Neural progenitor cell (in vitro differentiated cells): ENCODE data around the gene PHC1. TPM values are rescaled to one million over a fixed set of nuclear protein-coding genes. Genes with fewer than 3 reads are reported as not detected.
"Not testable (repeated sequence)": the region's sequence is repeated elsewhere in the genome, so short reads cannot be mapped to it uniquely, and the experiment has no call there.

Experiments
- DNase-seq: peaks from one replicate; pipeline ENCODE4 v3.0.0-alpha.2; 2016; ENCODE audit warnings: low spot score
- H2AFZ ChIP-seq: fragments of 200-600 bp; sonication (generic); replicated peaks from 2 replicates; pipeline ENCODE4 v1.6.1; 2016; ENCODE audit warnings: antibody characterized with exemption
- H3F3A ChIP-seq: fragments of 200-600 bp; sonication (generic); 2 replicates; pipeline ENCODE4 v1.6.1; 2016; ENCODE audit warnings: antibody characterized with exemption, low read depth
- H3K27ac ChIP-seq: fragments of 200-600 bp; sonication (generic); 2 replicates; pipeline ENCODE4 v1.5.1; 2016; ENCODE audit warnings: mild to moderate bottlenecking
- H3K27me3 ChIP-seq: fragments of 200-600 bp; sonication (generic); 2 replicates; pipeline ENCODE4 v1.6.1; 2016; ENCODE audit warnings: mild to moderate bottlenecking, moderate library complexity
- H3K36me3 ChIP-seq: fragments of 200-600 bp; sonication (generic); 2 replicates; pipeline ENCODE4 v1.5.1; 2016
- H3K4me1 ChIP-seq: fragments of 200-600 bp; sonication (generic); 2 replicates; pipeline ENCODE4 v1.6.1; 2016; ENCODE audit warnings: mixed run types
- H3K4me2 ChIP-seq: fragments of 200-600 bp; sonication (generic); 2 replicates; pipeline ENCODE4 v1.6.1; 2016
- H3K4me3 ChIP-seq: fragments of 200-600 bp; sonication (generic); 2 replicates; pipeline ENCODE4 v1.5.1; 2016
- H3K79me2 ChIP-seq: fragments of 200-600 bp; sonication (generic); 2 replicates; pipeline ENCODE4 v1.6.1; 2016; ENCODE audit warnings: low read depth
- H3K9ac ChIP-seq: fragments of 200-600 bp; sonication (generic); 2 replicates; pipeline ENCODE4 v1.6.1; 2016
- H3K9me3 ChIP-seq: fragments of 200-600 bp; sonication (generic); 2 replicates; pipeline ENCODE4 v1.5.1; 2016; ENCODE audit warnings: low read depth
- H4K20me1 ChIP-seq: fragments of 200-600 bp; sonication (generic); 2 replicates; pipeline ENCODE4 v1.6.1; 2016; ENCODE audit warnings: low read depth
- H3K27ac Mint-ChIP-seq: 3 replicates; pipeline ENCODE4 v1.8.0; 2021; ENCODE audit warnings: mixed read lengths
- H3K27me3 Mint-ChIP-seq: 2 replicates; pipeline ENCODE4 v1.8.0; 2022; ENCODE audit warnings: low read depth, mild to moderate bottlenecking, inconsistent platforms, moderate library complexity, mixed read lengths; ENCODE audit not compliant: insufficient read depth
- H3K36me3 Mint-ChIP-seq: 3 replicates; pipeline ENCODE4 v1.8.0; 2021; ENCODE audit warnings: mixed read lengths
- H3K4me1 Mint-ChIP-seq: 3 replicates; pipeline ENCODE4 v1.8.0; 2021; ENCODE audit warnings: mixed read lengths
- H3K4me3 Mint-ChIP-seq: 3 replicates; pipeline ENCODE4 v1.8.0; 2021; ENCODE audit warnings: mild to moderate bottlenecking, moderate library complexity, mixed read lengths
- H3K9me3 Mint-ChIP-seq: 3 replicates; pipeline ENCODE4 v1.8.0; 2020; ENCODE audit warnings: mixed read lengths
- EZH2 ChIP-seq: fragments of 200-600 bp; sonication (generic); IDR thresholded peaks from 2 replicates; pipeline ENCODE4 v1.6.1; 2017; ENCODE audit warnings: antibody characterized with exemption, mild to moderate bottlenecking, moderate library complexity
- EZH2phosphoT487 ChIP-seq: fragments of 200-600 bp; sonication (generic); IDR thresholded peaks from 2 replicates; pipeline ENCODE4 v1.6.1; 2017; ENCODE audit warnings: antibody characterized with exemption
- total RNA-seq: library from RNA; depleted of rRNA; stranded (reverse); fragments of >200 nt; gene quantifications from 2 replicates; pipeline ENCODE4 v1.2.3, GENCODE V29; 2015; ENCODE audit warnings: low replicate concordance
- TF ChIP-seq, protein P1 (sequence below): fragments of 200-600 bp; sonication (generic); IDR thresholded peaks from 2 replicates; pipeline ENCODE4 v1.5.1; 2017; ENCODE audit warnings: antibody characterized with exemption, mild to moderate bottlenecking

Gene PHC1
- total RNA-seq, 1 donor from 2014 or later: 62.7 TPM

DNA sequence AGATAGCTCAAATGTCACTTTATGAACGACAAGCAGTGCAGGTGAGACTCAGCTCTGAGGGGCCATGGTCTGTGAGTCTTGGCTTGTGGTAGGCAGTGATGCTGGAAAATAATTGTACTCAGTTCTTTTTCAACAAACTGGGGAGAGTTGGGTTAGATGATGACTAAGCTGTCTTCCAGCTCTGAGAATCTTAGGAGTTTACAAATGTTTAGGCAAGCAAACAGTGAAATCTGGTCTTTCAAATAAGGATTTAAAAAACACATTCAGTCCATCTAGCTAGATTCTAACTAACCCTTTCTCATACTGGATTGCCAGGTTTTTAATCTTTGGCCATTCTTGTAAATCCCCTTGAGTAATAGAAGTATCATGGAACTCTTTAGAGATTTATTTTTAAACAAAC, 3.4 kb downstream of the PHC1 start:
- Histone ChIP-seq H3F3A (peaks cover 36% of the 10 kb centered on the region), H3K4me1 (peaks cover 36% of the 10 kb centered on the region), H2AFZ (no peak overlapping the region), H3K4me2 (no peak overlapping the region), H3K27ac (no peak overlapping the region), H3K27me3 (no peaks in the 10 kb centered on the region), H3K9ac (no peak overlapping the region), H3K36me3 (peaks cover 8% of the 10 kb centered on the region), H3K4me3 (no peak overlapping the region), H3K9me3 (no peaks in the 10 kb centered on the region), H4K20me1 (peaks cover 16% of the 10 kb centered on the region), H3K79me2 (peaks cover 55% of the 10 kb centered on the region)
- Mint-ChIP-seq H3K4me1 (peaks cover 8% of the 10 kb centered on the region), H3K27me3 (no peaks in the 10 kb centered on the region), H3K36me3 (peaks cover 19% of the 10 kb centered on the region), H3K9me3 (no peaks in the 10 kb centered on the region), H3K4me3 (no peak overlapping the region), H3K27ac (no peak overlapping the region)
- DNase-seq: no peak
- TF ChIP-seq EZH2phosphoT487 (no peak), EZH2 (no peak)
- TF ChIP-seq, protein P1, sequence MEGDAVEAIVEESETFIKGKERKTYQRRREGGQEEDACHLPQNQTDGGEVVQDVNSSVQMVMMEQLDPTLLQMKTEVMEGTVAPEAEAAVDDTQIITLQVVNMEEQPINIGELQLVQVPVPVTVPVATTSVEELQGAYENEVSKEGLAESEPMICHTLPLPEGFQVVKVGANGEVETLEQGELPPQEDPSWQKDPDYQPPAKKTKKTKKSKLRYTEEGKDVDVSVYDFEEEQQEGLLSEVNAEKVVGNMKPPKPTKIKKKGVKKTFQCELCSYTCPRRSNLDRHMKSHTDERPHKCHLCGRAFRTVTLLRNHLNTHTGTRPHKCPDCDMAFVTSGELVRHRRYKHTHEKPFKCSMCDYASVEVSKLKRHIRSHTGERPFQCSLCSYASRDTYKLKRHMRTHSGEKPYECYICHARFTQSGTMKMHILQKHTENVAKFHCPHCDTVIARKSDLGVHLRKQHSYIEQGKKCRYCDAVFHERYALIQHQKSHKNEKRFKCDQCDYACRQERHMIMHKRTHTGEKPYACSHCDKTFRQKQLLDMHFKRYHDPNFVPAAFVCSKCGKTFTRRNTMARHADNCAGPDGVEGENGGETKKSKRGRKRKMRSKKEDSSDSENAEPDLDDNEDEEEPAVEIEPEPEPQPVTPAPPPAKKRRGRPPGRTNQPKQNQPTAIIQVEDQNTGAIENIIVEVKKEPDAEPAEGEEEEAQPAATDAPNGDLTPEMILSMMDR: no peak

DNA sequence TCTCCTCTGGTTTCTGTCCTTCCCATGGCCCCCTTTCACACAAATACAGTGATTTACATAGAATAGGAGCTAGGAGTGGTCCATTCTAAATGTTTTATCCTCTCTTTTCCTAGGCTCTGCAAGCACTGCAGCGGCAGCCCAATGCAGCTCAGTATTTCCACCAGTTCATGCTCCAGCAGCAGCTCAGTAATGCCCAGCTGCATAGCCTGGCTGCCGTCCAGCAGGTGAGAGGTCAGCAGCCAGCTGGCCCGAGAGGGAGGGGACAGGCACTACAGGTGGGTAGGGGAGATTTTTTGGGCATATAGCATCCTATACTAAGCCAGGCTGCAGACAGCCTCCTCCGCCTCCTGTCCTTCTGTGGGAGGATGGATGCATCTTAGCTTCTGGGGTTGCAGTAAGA, 5.3 kb downstream of the PHC1 start:
- not testable (repeated sequence) for H3K9me3 ChIP-seq, H3K4me3 Mint-ChIP-seq, H3K4me3 ChIP-seq, H3K27me3 ChIP-seq, H3K9me3 Mint-ChIP-seq, H3K27ac ChIP-seq, H3K4me1 Mint-ChIP-seq, H3K27ac Mint-ChIP-seq, H3K9ac ChIP-seq, H2AFZ ChIP-seq, H3K4me2 ChIP-seq, H3K27me3 Mint-ChIP-seq, DNase-seq
- Histone ChIP-seq H3F3A (peaks cover 20% of the 10 kb centered on the region), H4K20me1 (peaks cover 16% of the 10 kb centered on the region), H3K79me2 (peaks cover 59% of the 10 kb centered on the region), H3K36me3 (peaks cover 10% of the 10 kb centered on the region), H3K4me1 (peaks cover 30% of the 10 kb centered on the region)
- H3K36me3 Mint-ChIP-seq: peaks cover 30% of the 10 kb centered on the region

DNA sequence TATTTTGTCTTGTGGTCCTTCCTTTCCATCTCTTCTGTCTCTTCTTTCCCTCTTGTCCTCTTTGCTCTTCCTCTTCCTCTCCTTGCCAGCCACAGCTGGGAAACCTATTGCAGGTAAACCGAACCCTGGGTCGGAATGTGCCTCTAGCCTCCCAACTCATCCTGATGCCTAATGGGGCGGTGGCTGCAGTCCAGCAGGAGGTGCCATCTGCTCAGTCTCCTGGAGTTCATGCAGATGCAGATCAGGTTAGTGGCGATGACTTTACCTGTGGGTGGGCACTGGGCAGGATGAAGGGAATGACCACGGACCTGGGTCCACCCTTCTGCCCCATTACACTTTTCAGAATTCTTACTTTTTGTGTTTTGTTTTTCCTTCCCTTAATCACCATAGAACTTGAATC, 8.2 kb downstream of the PHC1 start:
- H2AFZ ChIP-seq: no peak overlapping the region
- H3K36me3 ChIP-seq: peaks cover 10% of the 10 kb centered on the region
- TF ChIP-seq, protein P1: no peak
- peaks cover 38% of the 10 kb centered on the region for H3K79me2 ChIP-seq
- no peak overlapping the region for H3K27ac ChIP-seq
- H3K4me3 Mint-ChIP-seq: no peak overlapping the region
- DNase-seq: no peak
- no peaks in the 10 kb centered on the region for H3K9me3 Mint-ChIP-seq
- no peak overlapping the region for H3K4me2 ChIP-seq
- peaks cover 30% of the 10 kb centered on the region for H3K36me3 Mint-ChIP-seq
- H3K9ac ChIP-seq: no peak overlapping the region
- no peaks in the 10 kb centered on the region for H3K27me3 Mint-ChIP-seq
- H3K4me1 Mint-ChIP-seq: peaks cover 3% of the 10 kb centered on the region
- H3K9me3 ChIP-seq: no peaks in the 10 kb centered on the region
- H4K20me1 ChIP-seq: no peaks in the 10 kb centered on the region
- H3F3A ChIP-seq: peaks cover 16% of the 10 kb centered on the region
- H3K4me1 ChIP-seq: peaks cover 11% of the 10 kb centered on the region
- no peak overlapping the region for H3K27ac Mint-ChIP-seq
- no peaks in the 10 kb centered on the region for H3K27me3 ChIP-seq
- H3K4me3 ChIP-seq: no peak overlapping the region

DNA sequence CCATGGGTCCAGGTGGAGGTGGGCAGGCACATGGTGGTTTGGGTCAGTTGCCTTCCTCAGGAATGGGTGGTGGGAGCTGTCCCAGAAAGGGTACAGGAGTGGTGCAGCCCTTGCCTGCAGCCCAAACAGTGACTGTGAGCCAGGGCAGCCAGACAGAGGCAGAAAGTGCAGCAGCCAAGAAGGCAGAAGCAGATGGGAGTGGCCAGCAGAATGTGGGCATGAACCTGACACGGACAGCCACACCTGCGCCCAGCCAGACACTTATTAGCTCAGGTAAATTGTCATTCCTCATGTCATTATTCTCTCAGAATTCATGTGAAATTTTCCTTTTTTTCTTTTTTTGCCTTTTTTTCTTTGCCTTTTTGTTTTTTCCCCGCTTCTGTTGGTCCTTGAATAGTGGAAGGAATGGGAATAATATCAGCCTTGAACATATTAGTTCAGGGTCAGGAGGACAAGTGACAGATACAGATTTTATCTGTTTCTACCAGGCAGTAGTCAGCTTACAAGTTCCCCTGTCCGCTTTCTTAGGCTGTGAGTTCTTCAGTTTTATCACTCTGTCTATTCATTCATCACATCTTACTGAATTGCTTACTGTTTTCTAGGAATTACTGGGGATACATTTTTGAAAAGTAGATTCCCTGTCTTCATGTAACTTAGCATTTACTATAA, 16.5 kb downstream of the PHC1 start:
- H3K27me3 ChIP-seq, H3K4me1 ChIP-seq, H3K9me3 Mint-ChIP-seq, H4K20me1 ChIP-seq, H3K36me3 ChIP-seq, H3K27ac ChIP-seq, H3K27ac Mint-ChIP-seq, H2AFZ ChIP-seq, DNase-seq, H3K27me3 Mint-ChIP-seq, H3K9ac ChIP-seq, H3K9me3 ChIP-seq, H3K4me3 ChIP-seq, H3K4me2 ChIP-seq, H3K79me2 ChIP-seq, H3F3A ChIP-seq, H3K4me3 Mint-ChIP-seq, H3K4me1 Mint-ChIP-seq: not testable (repeated sequence)
- peaks cover 24% of the 10 kb centered on the region for H3K36me3 Mint-ChIP-seq

DNA sequence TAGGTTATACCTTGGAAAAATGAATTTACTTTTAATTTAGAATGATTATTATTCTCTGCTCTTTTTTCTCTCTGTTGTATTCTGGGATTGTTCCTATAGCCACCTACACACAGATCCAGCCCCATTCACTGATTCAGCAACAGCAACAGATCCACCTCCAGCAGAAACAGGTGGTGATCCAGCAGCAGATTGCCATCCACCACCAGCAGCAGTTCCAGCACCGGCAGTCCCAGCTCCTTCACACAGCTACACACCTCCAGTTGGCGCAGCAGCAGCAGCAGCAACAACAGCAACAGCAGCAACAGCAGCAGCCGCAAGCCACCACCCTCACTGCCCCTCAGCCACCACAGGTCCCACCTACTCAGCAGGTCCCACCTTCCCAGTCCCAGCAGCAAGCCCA, 18.2 kb downstream of the PHC1 start:
- not testable (repeated sequence) for H3K36me3 ChIP-seq, DNase-seq, H3K27me3 ChIP-seq, H3K9me3 ChIP-seq, H3K27me3 Mint-ChIP-seq, H3K79me2 ChIP-seq, H3F3A ChIP-seq, H3K4me3 Mint-ChIP-seq, H4K20me1 ChIP-seq, H3K27ac ChIP-seq, H3K9me3 Mint-ChIP-seq, H3K4me2 ChIP-seq, H3K4me3 ChIP-seq, H3K4me1 ChIP-seq, H3K9ac ChIP-seq, H3K27ac Mint-ChIP-seq, H2AFZ ChIP-seq, H3K4me1 Mint-ChIP-seq
- peaks cover 34% of the 10 kb centered on the region for H3K36me3 Mint-ChIP-seq

DNA sequence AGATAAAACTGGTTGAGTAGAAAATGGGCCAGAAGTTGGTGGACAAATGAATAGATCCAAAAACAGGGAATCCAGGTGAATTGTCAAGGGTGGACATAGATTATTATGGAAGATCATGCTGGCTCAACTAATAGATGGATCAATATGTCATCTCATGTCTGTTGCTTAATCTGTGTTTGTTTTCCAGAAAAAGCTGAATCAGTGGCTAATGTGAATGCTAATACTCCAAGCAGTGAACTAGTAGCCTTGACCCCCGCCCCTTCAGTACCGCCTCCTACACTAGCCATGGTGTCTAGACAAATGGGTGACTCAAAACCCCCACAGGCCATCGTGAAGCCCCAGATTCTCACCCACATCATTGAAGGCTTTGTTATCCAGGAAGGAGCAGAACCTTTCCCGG, 19.8 kb downstream of the PHC1 start:
- not testable (repeated sequence) for H3K27ac ChIP-seq, H3K27ac Mint-ChIP-seq, H3K4me1 Mint-ChIP-seq, H3K27me3 ChIP-seq, H3K4me2 ChIP-seq, H4K20me1 ChIP-seq, H3K36me3 ChIP-seq, H3K9ac ChIP-seq, H3F3A ChIP-seq, H3K4me1 ChIP-seq, H3K9me3 ChIP-seq, H2AFZ ChIP-seq, H3K79me2 ChIP-seq, H3K9me3 Mint-ChIP-seq, H3K4me3 ChIP-seq, H3K27me3 Mint-ChIP-seq, H3K4me3 Mint-ChIP-seq, DNase-seq
- peaks cover 39% of the 10 kb centered on the region for H3K36me3 Mint-ChIP-seq
